GM21786 (cell line): Measurements from ENCODE around the gene JDP2.
"Not testable (repeated sequence)": the region's sequence is repeated elsewhere in the genome, so short reads cannot be mapped to it uniquely, and the experiment has no call there.

ENCODE experiments used
- ATAC-seq: cut with Tn5 transposase; IDR thresholded peaks from one replicate; pipeline ENCODE4 v1.9.1; 2021; ENCODE audit not compliant: unreplicated experiment

The JDP2 gene, protein sequence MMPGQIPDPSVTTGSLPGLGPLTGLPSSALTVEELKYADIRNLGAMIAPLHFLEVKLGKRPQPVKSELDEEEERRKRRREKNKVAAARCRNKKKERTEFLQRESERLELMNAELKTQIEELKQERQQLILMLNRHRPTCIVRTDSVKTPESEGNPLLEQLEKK

GRCh38 chr14:75427482-75428229 is at the start of gene JDP2:
JDP2 (plus strand) TSS chr14:75428022; CDS start chr14:75437921, 9,899 bp downstream.
- ATAC-seq: no peak

DNA sequence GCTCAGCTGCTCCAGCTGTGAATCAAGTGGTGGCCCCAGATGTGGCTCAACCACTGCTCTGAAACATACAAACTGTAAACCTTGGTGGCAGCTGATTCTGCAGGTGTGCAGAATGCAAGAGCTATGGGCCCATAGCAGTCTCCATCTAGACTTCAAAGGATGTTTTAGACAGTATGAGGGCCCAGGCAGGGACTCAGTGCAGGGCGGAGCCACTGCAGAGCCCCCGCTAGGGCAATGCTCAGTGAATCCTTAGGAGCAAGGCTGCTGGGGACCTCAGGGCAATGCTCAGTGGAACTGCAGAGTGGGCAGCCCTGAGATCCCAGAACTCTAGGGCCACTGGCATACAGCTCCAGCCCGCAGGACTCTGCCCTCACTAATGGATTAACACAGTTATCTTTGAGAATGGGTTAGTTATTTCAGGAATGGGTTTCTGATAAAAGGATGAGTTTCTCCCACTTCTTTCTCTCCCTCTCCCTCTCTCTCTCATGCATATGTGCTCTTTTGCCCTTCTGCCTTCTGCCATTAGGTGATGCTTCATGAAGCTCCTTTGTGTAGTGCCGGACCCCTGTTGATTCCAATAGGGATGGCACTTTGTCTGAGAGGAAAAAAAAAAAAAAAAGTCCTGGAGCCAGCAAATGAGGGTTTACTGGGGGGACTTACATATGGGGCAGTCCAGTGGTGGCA is 48.4 kb upstream of the JDP2 start:
- ATAC-seq: no peak

GRCh38 chr14:75379930-75380270 is 47.9 kb upstream of the JDP2 start:
- ATAC-seq: no peak

GRCh38 chr14:75380656-75381055 is 47.2 kb upstream of the JDP2 start:
- ATAC-seq: no peak

DNA sequence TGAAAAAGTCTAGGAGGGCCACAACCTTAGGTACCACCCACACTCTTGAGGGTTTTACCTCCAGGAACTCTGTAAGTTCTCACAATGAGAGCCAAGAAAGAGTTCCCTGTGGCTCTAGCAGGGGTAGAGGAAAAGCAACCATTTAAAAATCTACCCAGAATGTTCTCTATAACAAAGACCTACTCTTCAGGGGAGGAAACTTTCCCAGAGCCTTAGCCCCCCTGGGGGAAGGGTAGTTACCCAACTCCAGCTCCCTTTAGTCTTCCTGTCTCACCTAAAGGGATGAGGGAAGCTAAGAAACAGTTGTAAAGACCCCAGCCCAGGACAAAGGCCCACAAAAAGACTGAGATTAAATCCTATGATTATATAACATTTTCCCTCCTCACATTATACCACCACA is 46.2 kb upstream of the JDP2 start:
- no peak for ATAC-seq

DNA sequence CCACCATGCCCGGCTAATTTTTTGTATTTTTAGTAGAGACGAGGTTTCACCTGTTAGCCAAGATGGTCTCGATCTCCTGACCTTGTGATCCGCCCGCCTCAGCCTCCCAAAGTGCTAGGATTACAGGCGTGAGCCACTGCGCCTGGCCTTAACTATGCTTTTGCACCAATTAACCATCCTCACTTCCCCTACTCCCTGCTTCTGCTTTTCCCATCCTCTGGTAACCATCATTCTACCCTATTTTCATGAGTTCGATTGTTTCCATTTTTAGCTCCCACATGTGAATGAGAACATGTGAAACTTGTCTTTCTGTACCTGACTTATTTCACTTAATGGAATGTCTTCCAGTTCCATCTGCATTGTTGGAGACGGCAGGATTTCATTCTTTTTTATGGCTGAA is 44.6 kb upstream of the JDP2 start:
- not testable (repeated sequence) for ATAC-seq

DNA sequence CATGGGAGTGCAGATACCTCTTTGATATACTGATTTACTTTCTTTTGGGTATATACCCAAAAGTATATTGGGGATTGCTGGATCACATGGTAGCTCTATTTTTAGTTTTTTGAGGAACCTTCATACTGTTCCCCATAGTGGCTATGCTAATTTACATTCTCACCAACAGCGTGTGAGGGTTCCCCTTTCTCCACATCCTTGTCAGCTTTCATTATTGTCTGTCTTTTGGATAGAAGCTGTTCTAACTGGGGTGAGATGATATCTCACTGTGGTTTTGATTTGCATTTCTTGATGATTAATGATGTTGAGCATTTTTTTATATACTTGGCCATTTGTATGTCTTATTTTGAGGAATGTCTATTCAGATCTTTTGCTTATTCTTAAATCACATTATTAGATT is 44.1 kb upstream of the JDP2 start:
- no peak for ATAC-seq

GRCh38 chr14:75389679-75390078 is 38.1 kb upstream of the JDP2 start:
- no peak for ATAC-seq

GRCh38 chr14:75390183-75390582 is 37.6 kb upstream of the JDP2 start:
- no peak for ATAC-seq

GRCh38 chr14:75391953-75392352 is 35.9 kb upstream of the JDP2 start:
- no peak for ATAC-seq

GRCh38 chr14:75392686-75393641 is 34.9 kb upstream of the JDP2 start:
- ATAC-seq: no peak

DNA sequence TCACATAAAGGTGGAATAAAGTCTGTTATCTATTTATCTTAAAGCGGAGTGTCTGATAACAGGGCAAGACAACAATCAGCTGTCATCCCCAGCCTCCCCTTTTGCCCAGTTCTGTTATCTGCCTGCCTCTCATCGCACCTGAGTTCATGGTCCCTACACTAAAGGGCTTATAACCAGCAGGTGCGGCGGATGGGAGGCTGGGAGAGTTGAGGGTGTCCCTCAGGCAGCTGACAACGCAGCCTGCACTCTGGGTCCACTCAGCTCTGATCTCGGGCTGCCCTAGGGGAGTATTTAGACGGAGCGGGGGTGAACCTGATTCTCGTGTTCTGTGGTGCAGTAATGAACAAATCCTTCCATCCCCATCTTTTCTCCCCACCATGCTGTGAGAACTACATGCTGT is 34.0 kb upstream of the JDP2 start:
- no peak for ATAC-seq

- no peak for ATAC-seq
Measured at GRCh38 chr14:75395862-75396261, 32.0 kb upstream of the JDP2 start.

DNA sequence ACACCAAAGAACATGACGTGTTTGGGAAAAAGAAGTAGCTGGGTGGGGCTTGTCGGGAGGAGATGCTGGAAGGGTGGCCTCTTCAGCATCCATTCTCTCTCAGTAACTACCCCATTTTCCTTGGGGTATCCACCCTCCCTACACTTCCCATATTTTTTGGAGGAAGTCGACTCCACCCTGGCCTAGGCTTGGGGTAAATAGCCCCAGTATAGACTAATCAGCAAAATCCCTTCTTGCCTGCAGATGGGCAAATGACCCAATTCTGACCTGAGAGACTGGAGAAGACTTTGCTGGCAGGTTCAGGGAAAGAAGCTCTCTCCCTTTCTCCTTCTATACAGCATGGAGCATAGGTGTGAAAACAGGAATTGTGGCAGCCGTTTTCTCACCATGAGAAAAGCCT is 28.5 kb upstream of the JDP2 start:
- no peak for ATAC-seq

DNA sequence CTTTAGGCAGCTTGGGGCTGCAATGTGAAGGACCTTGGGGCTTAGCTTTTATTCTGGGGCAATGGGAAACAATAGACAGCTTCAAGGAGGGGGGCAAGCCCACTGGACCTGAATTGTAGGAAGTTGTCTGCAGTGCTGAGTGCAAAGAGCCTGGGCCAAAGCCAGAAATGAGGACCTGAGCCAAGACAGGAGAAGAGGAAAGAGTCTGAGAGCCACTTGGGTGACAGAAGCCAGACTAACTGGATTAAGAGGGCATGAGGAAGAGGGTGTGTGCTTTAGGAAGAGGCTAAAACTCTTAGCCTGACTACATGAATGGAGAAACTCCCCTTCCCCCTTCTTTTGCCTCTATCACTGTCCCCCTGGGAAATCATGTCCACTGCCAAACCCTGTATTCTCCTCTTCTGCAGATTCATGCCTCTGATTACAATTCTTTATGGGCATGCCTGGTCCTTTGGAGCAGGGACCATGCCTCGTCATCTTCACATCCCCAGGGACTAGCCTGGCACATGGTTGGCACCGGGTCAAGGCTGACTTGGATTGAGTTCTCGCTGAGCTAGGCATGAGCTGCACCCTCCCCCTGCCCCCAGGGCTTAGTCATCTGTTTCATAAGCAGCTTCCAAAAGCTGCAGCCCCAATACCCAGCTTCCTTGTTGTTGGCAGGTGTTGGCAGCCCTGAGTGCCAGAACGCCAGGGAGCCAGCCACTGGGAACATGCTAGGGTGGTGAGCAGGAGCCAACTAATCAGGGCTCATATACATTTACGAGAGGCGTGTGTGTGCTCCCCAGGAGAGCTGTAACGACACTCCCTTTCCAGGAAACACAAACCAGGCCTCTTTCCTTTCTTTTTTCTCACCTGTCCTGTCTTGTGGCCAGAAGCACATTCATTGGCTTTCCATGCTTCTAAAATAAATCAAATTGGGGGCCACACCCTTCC is 27.7 kb upstream of the JDP2 start:
- no peak for ATAC-seq

DNA sequence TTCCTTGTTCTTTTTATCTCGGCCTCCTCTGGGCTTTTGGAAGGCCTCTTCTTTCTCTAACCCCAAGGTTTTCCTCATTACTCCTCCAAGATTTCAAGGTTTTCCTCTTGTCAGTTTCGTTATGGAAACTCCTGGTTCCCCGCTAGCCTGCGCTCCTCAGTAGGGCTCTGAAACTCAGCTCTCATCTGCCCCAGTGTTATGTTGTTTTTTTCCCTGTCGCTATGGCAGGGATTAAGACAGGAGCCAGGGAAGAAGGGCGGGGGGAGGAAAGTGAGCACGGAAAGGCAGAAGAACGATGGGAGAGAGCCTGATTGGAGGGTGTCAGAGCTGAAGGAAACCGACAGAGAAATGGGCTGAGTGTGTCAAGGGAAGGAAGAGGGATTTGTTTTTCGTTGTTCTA is 26.5 kb upstream of the JDP2 start:
- no peak for ATAC-seq

GRCh38 chr14:75402867-75403413 is 24.9 kb upstream of the JDP2 start:
- no peak for ATAC-seq

GRCh38 chr14:75404847-75405246 is 23.0 kb upstream of the JDP2 start:
- ATAC-seq: no peak

GRCh38 chr14:75406102-75406501 is 21.7 kb upstream of the JDP2 start:
- no peak for ATAC-seq

GRCh38 chr14:75406856-75407255 is 21.0 kb upstream of the JDP2 start:
- ATAC-seq: no peak
